CD4-positive, alpha-beta T cell treated with Interleukin-21 for 1 hour (primary cell): ENCODE results near the gene KPNA1.
"Not testable (repeated sequence)": the region's sequence is repeated elsewhere in the genome, so short reads cannot be mapped to it uniquely, and the experiment has no call there.

Experiments
- DNase-seq: peaks from one replicate; pipeline ENCODE4 v3.0.0-alpha.2; 2020

KPNA1 gene

DNA sequence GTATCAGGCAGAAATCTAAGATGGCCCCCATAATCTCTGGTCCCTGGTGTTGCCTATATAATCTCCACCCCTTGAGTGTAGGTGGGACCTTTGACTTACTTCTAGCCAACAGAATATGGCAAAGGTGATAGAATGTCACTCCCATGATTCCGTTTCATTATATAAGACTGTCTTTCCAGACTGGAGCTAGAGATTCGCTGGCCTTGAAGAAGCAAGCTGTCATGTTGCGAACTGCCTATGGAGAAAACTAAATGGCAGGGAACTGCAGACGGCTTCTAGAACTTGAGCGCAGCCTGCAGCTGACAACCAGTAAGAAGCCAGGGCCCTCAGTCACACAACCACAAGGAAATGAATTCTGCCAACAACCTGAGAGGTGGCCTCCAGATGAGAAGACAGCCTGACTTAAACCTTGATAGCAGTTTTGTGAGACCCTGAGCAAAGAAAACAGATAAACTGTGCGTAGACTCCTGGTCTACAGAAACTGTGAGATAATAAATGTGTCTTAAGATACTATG, 2.2 kb upstream of the KPNA1 start:
- no peak for DNase-seq

GRCh38 chr3:122515870-122516269, 1.1 kb upstream of the KPNA1 start:
- no peak for DNase-seq

GRCh38 chr3:122515020-122515468, 305 bp upstream of the KPNA1 start:
- DNase-seq: no peak

- no peak for DNase-seq
Observed at GRCh38 chr3:122513386-122514122, 1.2 kb downstream of the KPNA1 start.

GRCh38 chr3:122512284-122512683, 2.5 kb downstream of the KPNA1 start:
- no peak for DNase-seq

DNA sequence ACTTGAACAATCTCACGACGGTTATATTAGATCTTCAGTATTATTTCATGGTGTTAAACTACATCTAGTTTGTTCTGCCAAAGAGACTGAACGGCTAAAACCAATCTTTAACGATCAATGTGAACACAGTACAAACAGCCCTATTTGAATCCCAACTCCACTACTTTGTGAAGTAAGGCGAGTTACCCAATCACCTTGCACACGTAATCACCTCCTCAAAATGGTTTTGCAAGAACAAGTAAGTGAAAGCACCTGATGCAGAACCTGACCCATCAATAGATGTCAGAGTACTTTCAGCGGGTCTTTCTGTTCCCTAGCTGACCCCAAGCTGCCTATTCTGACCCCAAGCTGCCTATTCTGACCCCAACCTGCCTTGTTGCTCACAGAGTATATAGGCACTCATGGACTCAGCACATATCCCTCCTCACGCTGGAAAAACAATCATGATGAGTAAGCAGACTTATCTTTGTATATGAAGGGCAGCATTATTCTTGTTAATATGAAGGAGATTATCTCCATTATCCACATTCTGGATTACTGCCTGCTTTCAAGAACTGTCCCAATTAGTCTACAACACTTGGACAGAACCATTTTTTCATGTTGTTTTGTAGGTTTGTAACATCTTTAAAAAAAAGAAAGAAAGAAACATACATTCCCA, 3.7 kb downstream of the KPNA1 start:
- DNase-seq: no peak

GRCh38 chr3:122508944-122509343, 5.8 kb downstream of the KPNA1 start:
- not testable (repeated sequence) for DNase-seq

DNA sequence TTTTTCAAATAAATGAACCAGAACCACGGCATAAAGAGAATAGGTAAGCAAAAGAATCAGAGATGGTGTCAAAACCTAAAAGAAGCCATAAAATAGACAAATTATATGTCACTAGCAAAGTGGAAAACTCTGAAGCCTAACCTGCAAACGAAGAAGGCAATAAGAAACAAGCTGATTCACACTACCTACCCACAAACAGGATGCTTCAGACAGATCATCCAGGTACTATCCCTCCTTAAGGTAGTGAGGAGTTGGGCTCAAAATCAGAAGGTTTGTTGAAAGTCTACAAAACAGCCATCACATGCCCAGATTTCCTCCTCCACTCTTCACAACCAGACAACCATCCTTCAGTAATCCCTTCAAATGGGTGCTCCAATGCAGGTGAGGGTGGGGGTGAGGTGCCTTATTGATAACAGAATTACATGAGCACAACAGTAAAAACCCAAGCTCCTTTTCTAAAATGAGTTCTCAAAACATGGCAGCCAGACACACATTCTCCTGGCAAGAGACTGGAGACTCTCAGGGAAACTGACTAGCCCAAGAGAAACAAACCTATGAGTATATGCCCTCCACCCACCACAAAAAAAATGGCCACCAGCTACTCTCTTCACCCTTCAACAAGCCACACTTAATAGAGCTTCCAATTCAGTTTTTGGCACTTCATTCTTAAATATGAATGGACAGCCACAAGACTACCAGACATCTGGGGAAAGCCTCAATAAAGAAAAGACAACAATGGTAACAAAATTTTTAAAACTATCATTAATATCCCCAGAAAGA, 6.4 kb downstream of the KPNA1 start:
- no peak for DNase-seq

- DNase-seq: no peak
Observed at GRCh38 chr3:122506450-122506849, 8.3 kb downstream of the KPNA1 start.

- DNase-seq: no peak
Observed at GRCh38 chr3:122505676-122506075, 9.1 kb downstream of the KPNA1 start.

- DNase-seq: no peak
Observed at GRCh38 chr3:122502941-122503340, 11.8 kb downstream of the KPNA1 start.

- DNase-seq: no peak
Observed at GRCh38 chr3:122502139-122502538, 12.6 kb downstream of the KPNA1 start.

GRCh38 chr3:122500964-122501363, 13.8 kb downstream of the KPNA1 start:
- not testable (repeated sequence) for DNase-seq

DNA sequence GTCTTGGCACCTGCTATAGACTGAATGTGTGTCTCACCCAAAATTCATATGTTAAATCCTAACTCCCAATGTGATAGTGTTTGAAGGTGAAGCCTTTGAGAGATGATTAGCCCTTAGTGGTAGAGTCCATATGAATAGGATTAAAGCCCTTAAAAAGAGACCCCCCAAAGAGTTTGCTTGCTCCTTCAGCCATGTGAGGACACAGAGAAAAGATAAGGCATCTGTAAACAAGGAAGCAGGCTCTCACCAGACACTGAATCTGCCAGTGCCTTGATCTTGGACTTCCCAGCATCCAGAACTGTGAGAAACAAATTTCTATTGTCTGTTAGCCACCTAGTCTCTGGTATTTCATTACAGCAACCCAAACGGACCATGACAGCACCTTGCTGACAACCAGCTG, 16.6 kb downstream of the KPNA1 start:
- no peak for DNase-seq

GRCh38 chr3:122497425-122497824, 17.3 kb downstream of the KPNA1 start:
- peak; percentile 49 for DNase-seq

- DNase-seq: no peak
Observed at GRCh38 chr3:122496508-122496907, 18.2 kb downstream of the KPNA1 start.

DNA sequence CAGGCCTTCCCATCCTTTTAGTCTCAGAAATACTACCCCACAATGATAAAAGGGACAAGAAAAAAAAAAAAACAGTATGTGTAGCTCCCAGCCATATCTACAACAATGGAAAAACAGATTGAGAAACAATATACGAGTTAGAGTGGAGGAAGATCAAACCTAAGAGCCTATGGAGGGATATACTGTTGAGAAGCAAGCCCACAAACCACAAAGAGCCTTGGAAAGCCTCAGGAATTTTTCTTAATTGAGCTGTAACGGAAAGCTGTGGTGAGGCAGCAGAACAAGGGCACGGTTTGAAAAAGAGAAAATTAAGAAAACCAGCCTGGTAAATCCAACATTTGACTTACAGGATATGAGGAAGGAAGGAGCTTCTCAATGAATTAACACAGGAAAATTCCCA, 21.4 kb downstream of the KPNA1 start:
- DNase-seq: no peak

- no peak for DNase-seq
Observed at GRCh38 chr3:122488262-122488973, 26.3 kb downstream of the KPNA1 start.

DNA sequence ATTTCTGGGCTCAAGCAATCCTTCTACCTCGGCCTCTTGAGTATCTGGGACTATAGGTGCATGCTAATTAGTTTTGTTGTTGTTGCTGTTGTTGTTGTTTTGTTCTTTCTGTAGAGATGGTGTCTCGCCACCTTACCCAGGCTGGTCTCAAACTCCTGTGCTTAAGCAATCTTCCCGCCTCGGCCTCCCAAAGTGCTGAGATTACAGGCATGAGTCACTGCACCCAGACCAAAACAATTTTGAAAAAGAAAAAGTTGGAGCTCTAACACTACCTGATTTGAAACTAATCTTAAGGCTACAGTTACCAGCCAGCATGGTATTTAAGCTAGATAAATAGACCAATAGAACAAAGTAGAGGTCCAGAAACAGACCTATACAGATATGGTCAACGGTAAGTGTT, 29.8 kb downstream of the KPNA1 start:
- no peak for DNase-seq

- no peak for DNase-seq
Observed at GRCh38 chr3:122481390-122481789, 33.3 kb downstream of the KPNA1 start.

DNA sequence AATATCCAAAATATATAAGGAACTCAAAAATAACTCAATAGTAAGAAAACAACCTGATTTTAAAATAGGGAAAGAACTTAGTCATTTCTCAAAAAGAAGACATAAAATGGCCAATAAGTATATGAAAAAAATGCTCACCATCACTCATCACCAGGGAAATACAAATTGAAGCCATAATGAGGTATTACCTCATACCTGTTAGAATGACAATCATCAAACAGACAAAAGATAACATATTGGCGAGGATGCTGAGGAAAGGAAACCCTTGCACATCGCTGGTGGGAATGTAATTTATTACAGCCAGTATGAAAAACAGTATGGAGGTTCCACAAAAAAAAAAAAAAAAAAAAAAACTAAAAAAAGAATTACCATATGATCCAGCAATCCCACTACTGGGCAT, 38.2 kb downstream of the KPNA1 start:
- no peak for DNase-seq

DNA sequence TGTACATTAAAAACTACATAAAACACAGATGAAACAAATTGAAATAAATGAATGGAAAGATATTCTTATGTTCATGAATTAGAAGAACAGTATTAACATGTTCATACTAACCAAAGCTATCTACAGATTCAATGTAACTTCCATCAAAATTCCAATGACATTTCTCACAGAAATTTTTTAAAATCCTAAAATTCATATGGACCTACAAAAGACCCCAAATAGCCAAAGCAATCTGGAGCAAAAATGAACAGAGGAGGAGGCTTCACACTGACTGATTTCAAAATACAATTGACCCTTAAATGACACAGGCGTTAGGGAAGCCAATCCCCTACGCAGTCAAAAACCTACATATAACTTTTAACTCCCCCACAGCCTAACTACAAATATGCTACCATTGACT, 39.4 kb downstream of the KPNA1 start:
- no peak for DNase-seq

DNA sequence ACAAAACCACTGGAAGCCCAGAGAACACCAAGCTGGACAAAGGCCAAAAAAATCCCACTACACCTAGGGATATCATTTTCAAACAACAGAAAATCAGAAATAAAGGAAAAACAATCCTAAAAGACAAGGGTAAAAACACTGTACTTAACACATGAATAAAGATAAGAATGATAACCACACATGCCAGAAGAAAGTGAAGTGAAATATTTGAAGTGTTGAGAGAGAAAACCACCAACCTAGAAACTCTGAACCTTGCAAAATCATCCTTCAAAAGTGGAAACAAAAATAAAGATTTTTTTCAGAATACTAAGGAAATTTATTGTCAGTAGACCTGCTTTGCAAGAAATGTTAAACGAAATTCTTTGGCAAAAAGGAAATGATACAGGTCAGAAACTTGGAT, 45.1 kb downstream of the KPNA1 start:
- DNase-seq: no peak
